Measurements from ENCODE around the gene ESRRG.

The ESRRG gene

DNA sequence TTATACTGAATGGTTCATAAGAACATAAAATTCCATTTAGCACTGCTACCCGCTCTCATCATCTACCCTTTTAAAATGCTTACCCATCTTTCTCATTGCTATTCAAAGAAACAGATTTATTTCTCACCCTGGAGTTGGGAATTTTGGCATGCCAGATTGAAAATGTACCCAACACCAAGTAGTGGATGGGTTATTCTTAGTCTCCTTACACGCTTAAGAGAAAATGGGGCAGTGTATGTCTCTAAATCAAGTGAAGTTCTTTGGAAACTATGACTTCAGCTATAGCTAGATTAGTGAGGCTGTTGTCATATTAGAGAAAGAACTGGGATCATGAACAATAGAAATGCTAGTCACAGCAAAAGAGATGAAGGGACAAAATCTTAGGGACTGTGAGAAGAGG lies 27.7 kb upstream of the ESRRG start:
- no peaks in the 10 kb centered on the region for H3K9me3 ChIP-seq (ENCODE audit: insufficient read depth, low read depth, low read length)
- H3K9ac ChIP-seq (ENCODE audit: low read depth, low read length, poor library complexity, severe bottlenecking): no peak overlapping the region
- H3F3A ChIP-seq (ENCODE audit: low read depth): no peaks in the 10 kb centered on the region
- H3K4me1 ChIP-seq (ENCODE audit: insufficient read depth, low read length, poor library complexity, severe bottlenecking): no peaks in the 10 kb centered on the region
- H3K9me2 ChIP-seq (replicated peaks; ENCODE audit: low read depth, low read length): no peaks in the 10 kb centered on the region
- H4K20me1 ChIP-seq (ENCODE audit: insufficient read depth, low read length, poor library complexity, severe bottlenecking): no peaks in the 10 kb centered on the region
- no peaks in the 10 kb centered on the region for H3K79me2 ChIP-seq (ENCODE audit: insufficient read depth, low read length)
- H3K36me3 ChIP-seq (ENCODE audit: insufficient read depth, low read length): no peaks in the 10 kb centered on the region
- TF ChIP-seq EZH2phosphoT487 (IDR thresholded peaks at IDR 0.05; ENCODE audit: borderline replicate concordance): no peak
- TF ChIP-seq, protein P1, sequence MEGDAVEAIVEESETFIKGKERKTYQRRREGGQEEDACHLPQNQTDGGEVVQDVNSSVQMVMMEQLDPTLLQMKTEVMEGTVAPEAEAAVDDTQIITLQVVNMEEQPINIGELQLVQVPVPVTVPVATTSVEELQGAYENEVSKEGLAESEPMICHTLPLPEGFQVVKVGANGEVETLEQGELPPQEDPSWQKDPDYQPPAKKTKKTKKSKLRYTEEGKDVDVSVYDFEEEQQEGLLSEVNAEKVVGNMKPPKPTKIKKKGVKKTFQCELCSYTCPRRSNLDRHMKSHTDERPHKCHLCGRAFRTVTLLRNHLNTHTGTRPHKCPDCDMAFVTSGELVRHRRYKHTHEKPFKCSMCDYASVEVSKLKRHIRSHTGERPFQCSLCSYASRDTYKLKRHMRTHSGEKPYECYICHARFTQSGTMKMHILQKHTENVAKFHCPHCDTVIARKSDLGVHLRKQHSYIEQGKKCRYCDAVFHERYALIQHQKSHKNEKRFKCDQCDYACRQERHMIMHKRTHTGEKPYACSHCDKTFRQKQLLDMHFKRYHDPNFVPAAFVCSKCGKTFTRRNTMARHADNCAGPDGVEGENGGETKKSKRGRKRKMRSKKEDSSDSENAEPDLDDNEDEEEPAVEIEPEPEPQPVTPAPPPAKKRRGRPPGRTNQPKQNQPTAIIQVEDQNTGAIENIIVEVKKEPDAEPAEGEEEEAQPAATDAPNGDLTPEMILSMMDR (conservative IDR thresholded peaks at IDR 0.05; ENCODE audit: low read length): no peak
- no peak overlapping the region for H3K4me3 ChIP-seq (ENCODE audit: low read length, poor library complexity, severe bottlenecking)
- no peak overlapping the region for H3K4me2 ChIP-seq (ENCODE audit: low read depth, low read length, poor library complexity, severe bottlenecking)
- no peaks in the 10 kb centered on the region for H3K27me3 ChIP-seq (ENCODE audit: insufficient read depth, low read length, poor library complexity, severe bottlenecking)
- H2AFZ ChIP-seq (ENCODE audit: low read length): no peak overlapping the region

DNA sequence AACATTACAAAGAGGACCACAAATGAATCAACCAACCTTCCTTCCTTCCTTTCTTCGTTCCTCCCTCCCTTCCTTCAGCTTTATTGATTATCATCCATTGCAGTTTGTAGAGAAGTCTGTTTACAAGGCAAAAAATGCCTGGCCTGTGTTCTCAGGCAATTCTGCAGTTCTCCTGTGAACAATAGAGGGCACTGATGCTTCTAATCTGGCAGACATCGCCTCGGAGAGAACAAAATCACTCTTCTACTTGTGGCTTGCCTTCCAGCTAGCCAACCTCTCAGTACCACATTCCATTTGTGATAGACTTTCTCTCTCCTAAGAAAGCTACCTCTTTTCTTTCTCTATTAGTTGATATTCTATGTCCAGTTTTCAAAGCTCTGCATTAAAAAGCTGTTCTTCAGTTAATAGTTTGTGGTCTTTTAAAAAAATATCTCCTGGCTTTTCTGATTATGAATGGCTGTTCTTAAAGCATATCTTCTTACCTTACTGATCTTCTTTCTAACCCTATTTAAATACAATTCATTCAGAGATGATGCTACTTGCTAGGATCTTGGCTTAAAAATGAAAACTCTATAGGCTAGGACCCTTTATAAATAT lies 26.9 kb upstream of the ESRRG start:
- H3F3A ChIP-seq (ENCODE audit: low read depth): no peaks in the 10 kb centered on the region
- TF ChIP-seq EZH2phosphoT487 (IDR thresholded peaks at IDR 0.05; ENCODE audit: borderline replicate concordance): no peak
- TF ChIP-seq, protein P1 (conservative IDR thresholded peaks at IDR 0.05; ENCODE audit: low read length): peak; percentile 45
- no peak overlapping the region for H3K4me2 ChIP-seq (ENCODE audit: low read depth, low read length, poor library complexity, severe bottlenecking)
- no peaks in the 10 kb centered on the region for H3K9me3 ChIP-seq (ENCODE audit: insufficient read depth, low read depth, low read length)
- no peak overlapping the region for H3K9ac ChIP-seq (ENCODE audit: low read depth, low read length, poor library complexity, severe bottlenecking)
- H3K4me3 ChIP-seq (ENCODE audit: low read length, poor library complexity, severe bottlenecking): no peak overlapping the region
- H3K4me1 ChIP-seq (ENCODE audit: insufficient read depth, low read length, poor library complexity, severe bottlenecking): no peaks in the 10 kb centered on the region
- H2AFZ ChIP-seq (ENCODE audit: low read length): no peak overlapping the region
- no peaks in the 10 kb centered on the region for H3K27me3 ChIP-seq (ENCODE audit: insufficient read depth, low read length, poor library complexity, severe bottlenecking)
- H4K20me1 ChIP-seq (ENCODE audit: insufficient read depth, low read length, poor library complexity, severe bottlenecking): no peaks in the 10 kb centered on the region
- no peaks in the 10 kb centered on the region for H3K36me3 ChIP-seq (ENCODE audit: insufficient read depth, low read length)
- no peaks in the 10 kb centered on the region for H3K79me2 ChIP-seq (ENCODE audit: insufficient read depth, low read length)
- H3K9me2 ChIP-seq (replicated peaks; ENCODE audit: low read depth, low read length): no peaks in the 10 kb centered on the region

DNA sequence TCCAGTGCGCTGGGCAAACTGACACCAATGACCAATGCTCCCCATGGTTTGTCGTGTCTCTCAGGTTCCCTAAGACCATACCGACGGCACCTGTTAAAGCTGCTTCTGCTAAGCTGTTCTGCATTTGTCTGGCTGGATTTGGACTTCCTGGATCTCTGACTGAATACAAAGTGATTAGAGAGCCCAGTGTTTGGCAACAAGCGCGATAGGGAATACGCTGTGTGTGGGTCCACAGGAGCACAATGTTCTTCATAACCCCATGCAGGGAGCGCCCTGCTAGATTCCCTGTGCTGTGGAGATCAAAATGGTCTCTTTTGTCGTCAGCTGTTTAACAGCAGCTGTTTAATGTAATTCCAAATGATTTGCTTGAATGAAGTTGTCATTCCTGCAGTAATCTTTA lies 26.0 kb upstream of the ESRRG start:
- H2AFZ ChIP-seq (ENCODE audit: low read length): no peak overlapping the region
- H3F3A ChIP-seq (ENCODE audit: low read depth): no peaks in the 10 kb centered on the region
- no peaks in the 10 kb centered on the region for H3K79me2 ChIP-seq (ENCODE audit: insufficient read depth, low read length)
- no peaks in the 10 kb centered on the region for H3K4me1 ChIP-seq (ENCODE audit: insufficient read depth, low read length, poor library complexity, severe bottlenecking)
- H3K9ac ChIP-seq (ENCODE audit: low read depth, low read length, poor library complexity, severe bottlenecking): no peak overlapping the region
- H3K9me3 ChIP-seq (ENCODE audit: insufficient read depth, low read depth, low read length): no peaks in the 10 kb centered on the region
- no peak overlapping the region for H3K4me3 ChIP-seq (ENCODE audit: low read length, poor library complexity, severe bottlenecking)
- H3K4me2 ChIP-seq (ENCODE audit: low read depth, low read length, poor library complexity, severe bottlenecking): no peak overlapping the region
- no peak for TF ChIP-seq EZH2phosphoT487 (IDR thresholded peaks at IDR 0.05; ENCODE audit: borderline replicate concordance)
- TF ChIP-seq, protein P1 (conservative IDR thresholded peaks at IDR 0.05; ENCODE audit: low read length): no peak
- no peaks in the 10 kb centered on the region for H3K9me2 ChIP-seq (replicated peaks; ENCODE audit: low read depth, low read length)
- no peaks in the 10 kb centered on the region for H3K27me3 ChIP-seq (ENCODE audit: insufficient read depth, low read length, poor library complexity, severe bottlenecking)
- H3K36me3 ChIP-seq (ENCODE audit: insufficient read depth, low read length): no peaks in the 10 kb centered on the region
- no peaks in the 10 kb centered on the region for H4K20me1 ChIP-seq (ENCODE audit: insufficient read depth, low read length, poor library complexity, severe bottlenecking)

Data from Loucy (cell line).